GM12878 (cell line): ENCODE data around the gene NHERF1. TPM values are rescaled to one million over a fixed set of nuclear protein-coding genes. Genes with fewer than 3 reads are reported as not detected.

Experiments
- ATAC-seq: fragments of 200-7000 bp; cut with Tn5 transposase; 3 replicates; pipeline ENCODE4 v1.9.1; 2020; ENCODE audit warnings: mild to moderate bottlenecking, moderate library complexity
- BruUV-seq: library from RNA; stranded (reverse); fragments of 400-500 nt; replicated peaks from 2 replicates; lab custom pipeline; 2021; lab: Mats Ljungman, UMichigan
- CTCF ChIA-PET: fragments of 300-600 bp; sonication (Branson Sonifier 250); formaldehyde crosslinking; extraction: SDS; loops from one replicate; lab custom pipeline; 2021; ENCODE audit warnings: inconsistent platforms; lab: Yijun Ruan, JAX
- POLR2A ChIA-PET: fragments of 350-600 bp; formaldehyde crosslinking; extraction: SDS; loops from one replicate; lab custom pipeline; 2021; ENCODE audit warnings: inconsistent platforms; lab: Charles Lee
- RAD21 ChIA-PET: fragments of 300-600 bp; sonication (Branson Sonifier 250); formaldehyde crosslinking; loops from one replicate; lab custom pipeline; 2023; ENCODE audit warnings: antibody characterized with exemption; ENCODE audit not compliant: unreplicated experiment; lab: Charles Lee
- SMC1A ChIA-PET: fragments of 300-600 bp; sonication (Branson Sonifier 250); formaldehyde crosslinking; loops from one replicate; lab custom pipeline; 2023; ENCODE audit not compliant: unreplicated experiment, uncharacterized antibody; lab: Charles Lee
- DNase-seq: peaks from one replicate; pipeline ENCODE4 v3.0.0-alpha.2; 2011; ENCODE audit warnings: low read depth, low spot score
- FAIRE-seq: peaks from 3 replicates; lab custom pipeline; 2011; peaks lifted over from hg19 to GRCh38; lab: Jason Lieb, UNC
- H2AFZ ChIP-seq: 2 replicates; pipeline ENCODE4 v1.6.0; 2011; ENCODE audit warnings: low read depth, low read length, control low read depth; ENCODE audit not compliant: control insufficient read depth
- H3K27ac ChIP-seq: 2 replicates; pipeline ENCODE4 v1.5.1; 2011; ENCODE audit warnings: control low read depth; ENCODE audit not compliant: control insufficient read depth, insufficient read depth
- H3K27me3 ChIP-seq, 2 experiments: replicated peaks in 1 of 2; 2 replicates each; pipeline versions ENCODE4 v1.6.0 to v1.6.1; 2011; ENCODE audit warnings: low read length in 1 of 2; ENCODE audit not compliant: control insufficient read depth in 2 of 2, insufficient read depth in 2 of 2
- H3K36me3 ChIP-seq, 2 experiments: 2 replicates each; pipeline ENCODE4 v1.5.1; 2011; ENCODE audit warnings: low read length in 1 of 2; ENCODE audit not compliant: control insufficient read depth in 2 of 2, insufficient read depth in 2 of 2
- H3K4me1 ChIP-seq: 2 replicates; pipeline ENCODE4 v1.6.1; 2011; ENCODE audit warnings: mild to moderate bottlenecking, low read length, moderate library complexity, mixed read lengths; ENCODE audit not compliant: control insufficient read depth, insufficient read depth
- H3K4me2 ChIP-seq: 2 replicates; pipeline ENCODE4 v1.6.0; 2011; ENCODE audit warnings: control low read depth; ENCODE audit not compliant: control insufficient read depth, insufficient read depth
- H3K4me3 ChIP-seq: fragments of 200-600 bp; sonication (generic); 2 replicates; pipeline ENCODE4 v1.5.1; 2016
- H3K79me2 ChIP-seq: 2 replicates; pipeline ENCODE4 v1.6.0; 2011; ENCODE audit warnings: low read length; ENCODE audit not compliant: control insufficient read depth, insufficient read depth
- H3K9ac ChIP-seq: 2 replicates; pipeline ENCODE4 v1.8.0; 2011; ENCODE audit warnings: low read length, control low read depth, mixed read lengths; ENCODE audit not compliant: control insufficient read depth, insufficient read depth
- H3K9me3 ChIP-seq: replicated peaks from 3 replicates; pipeline ENCODE4 v1.5.1; 2011; ENCODE audit warnings: mild to moderate bottlenecking, low read length; ENCODE audit not compliant: control insufficient read depth, insufficient read depth
- H4K20me1 ChIP-seq: 2 replicates; pipeline ENCODE4 v1.6.0; 2011; ENCODE audit not compliant: control insufficient read depth, insufficient read depth
- IKZF1 ChIP-seq: fragments of 450-650 bp; conservative IDR thresholded peaks from 2 replicates; pipeline ENCODE4 v1.6.1; 2017; ENCODE audit warnings: antibody characterized with exemption, mild to moderate bottlenecking
- NFIC ChIP-seq: IDR thresholded peaks from 2 replicates; pipeline ENCODE4 v1.6.1; 2012; ENCODE audit warnings: low read depth, mild to moderate bottlenecking, inconsistent platforms, low read length, moderate library complexity
- NR2C2 ChIP-seq: IDR thresholded peaks from 2 replicates; pipeline ENCODE4 v1.6.1; 2011; ENCODE audit warnings: borderline replicate concordance, low read depth; ENCODE audit not compliant: control insufficient read depth, insufficient read length
- RAD51 ChIP-seq: fragments of 450-650 bp; IDR thresholded peaks from 2 replicates; pipeline ENCODE4 v1.6.1; 2016; ENCODE audit warnings: moderate library complexity, mild to moderate bottlenecking, inconsistent platforms
- SIX5 ChIP-seq: IDR thresholded peaks from 2 replicates; pipeline ENCODE4 v1.6.1; 2011; ENCODE audit warnings: mild to moderate bottlenecking, low read depth, low read length, moderate library complexity; ENCODE audit not compliant: severe bottlenecking
- YBX1 ChIP-seq: fragments of 450-650 bp; IDR thresholded peaks from 2 replicates; pipeline ENCODE4 v1.6.1; 2016; ENCODE audit warnings: antibody characterized with exemption
- WGBS: methylation state at CpG from one replicate; pipeline ENCODE4 v1.1.6; 2016; ENCODE audit warnings: low lambda C conversion rate; ENCODE audit not compliant: insufficient replicate concordance, insufficient coverage; ENCODE audit errors: missing lambda C conversion rate; 5-methylcytosine and 5-hydroxymethylcytosine counted together
- in situ Hi-C: fragments of 300-500 bp; cut with MboI; formaldehyde crosslinking; loops from 9 replicates; pipeline ENCODE4 v1.14.3; 2018; ENCODE audit warnings: mixed read lengths
- intact Hi-C: fragments of 100-400 bp; cut with micrococcal nuclease; formaldehyde crosslinking; loops from one replicate; pipeline ENCODE4 v1.14.2; 2022; ENCODE audit not compliant: unreplicated experiment
- polyA plus RNA-seq, 11 experiments: library from polyadenylated mRNA; depleted of rRNA in 4 of 11; unstranded in 6 of 11; stranded (reverse) in 5 of 11; fragments of >200 nt; fragmentation: Nextera tagmentation in 4 of 11; fragmentation: Illumina TruSeq in 1 of 11; extraction: Ambion mirVana in 4 of 11; extraction: Trizol in 1 of 11; gene quantifications; 1 replicate in 1 of 11; 2 replicates in 10 of 11; pipeline versions ENCODE4 v1.2.1 to v1.2.3, GENCODE V29; 2011 to 2016; ENCODE audit warnings: inconsistent platforms in 2 of 11, missing spikeins in 2 of 11, low read depth in 1 of 11
- total RNA-seq, 4 experiments: library from RNA; depleted of rRNA in 3 of 4; stranded (reverse); fragments of >200 nt in 3 of 4; fragmentation: Illumina TruSeq in 1 of 4; extraction: Trizol in 1 of 4; gene quantifications; 2 replicates each; pipeline versions ENCODE4 v1.2.1 to v1.2.3, GENCODE V29; 2013 to 2021
- TF ChIP-seq, protein P1 (sequence below): fragments of 450-650 bp; IDR thresholded peaks from 2 replicates; pipeline ENCODE4 v1.6.1; 2016; ENCODE audit warnings: mild to moderate bottlenecking
- TF ChIP-seq, protein P2 (sequence below): fragments of 150-350 bp; IDR thresholded peaks from 2 replicates; pipeline ENCODE4 v1.6.1; 2014; ENCODE audit warnings: mild to moderate bottlenecking, low read depth, low read length

The NHERF1 gene
- total and polyA plus RNA-seq, 10 of the 15 experiments (the other 5 are each of a cell fraction or from before 2014, with no cell fraction given), result 13.4 to 61.6 (median 39.0) TPM

GRCh38 chr17:74731347-74731605 is 17.2 kb upstream of the NHERF1 start:
- no peak for FAIRE-seq
- intact Hi-C loops, result no loop called here

More at GRCh38 chr17:74731347-74731605, 17.2 kb upstream of the NHERF1 start:
- in situ Hi-C loops, result no loop called here
- no peak overlapping the region for H3K9ac ChIP-seq
- H3K27me3 ChIP-seq, result no peaks in the 10 kb centered on the region
- no peak for ATAC-seq
- no TSS peak for BruUV-seq
- no peak for DNase-seq
- H3K4me2 ChIP-seq, result no peak overlapping the region
- H3K4me3 ChIP-seq, result no peak overlapping the region
- H3K27ac ChIP-seq, result no peak overlapping the region
- ChIA-PET RAD21 (no interaction called here), CTCF (no interaction called here), POLR2A (no interaction called here)
- no peaks in the 10 kb centered on the region; the same call in 2 of the 3 replicates for H3K9me3 ChIP-seq
- TF ChIP-seq SIX5, result no peak
- no peak for TF ChIP-seq RAD51
- TF ChIP-seq, protein P1, sequence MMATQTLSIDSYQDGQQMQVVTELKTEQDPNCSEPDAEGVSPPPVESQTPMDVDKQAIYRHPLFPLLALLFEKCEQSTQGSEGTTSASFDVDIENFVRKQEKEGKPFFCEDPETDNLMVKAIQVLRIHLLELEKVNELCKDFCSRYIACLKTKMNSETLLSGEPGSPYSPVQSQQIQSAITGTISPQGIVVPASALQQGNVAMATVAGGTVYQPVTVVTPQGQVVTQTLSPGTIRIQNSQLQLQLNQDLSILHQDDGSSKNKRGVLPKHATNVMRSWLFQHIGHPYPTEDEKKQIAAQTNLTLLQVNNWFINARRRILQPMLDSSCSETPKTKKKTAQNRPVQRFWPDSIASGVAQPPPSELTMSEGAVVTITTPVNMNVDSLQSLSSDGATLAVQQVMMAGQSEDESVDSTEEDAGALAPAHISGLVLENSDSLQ, result no peak
- TF ChIP-seq NFIC, result no peak
- TF ChIP-seq, protein P2, sequence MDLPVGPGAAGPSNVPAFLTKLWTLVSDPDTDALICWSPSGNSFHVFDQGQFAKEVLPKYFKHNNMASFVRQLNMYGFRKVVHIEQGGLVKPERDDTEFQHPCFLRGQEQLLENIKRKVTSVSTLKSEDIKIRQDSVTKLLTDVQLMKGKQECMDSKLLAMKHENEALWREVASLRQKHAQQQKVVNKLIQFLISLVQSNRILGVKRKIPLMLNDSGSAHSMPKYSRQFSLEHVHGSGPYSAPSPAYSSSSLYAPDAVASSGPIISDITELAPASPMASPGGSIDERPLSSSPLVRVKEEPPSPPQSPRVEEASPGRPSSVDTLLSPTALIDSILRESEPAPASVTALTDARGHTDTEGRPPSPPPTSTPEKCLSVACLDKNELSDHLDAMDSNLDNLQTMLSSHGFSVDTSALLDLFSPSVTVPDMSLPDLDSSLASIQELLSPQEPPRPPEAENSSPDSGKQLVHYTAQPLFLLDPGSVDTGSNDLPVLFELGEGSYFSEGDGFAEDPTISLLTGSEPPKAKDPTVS, result no peak
- TF ChIP-seq YBX1, result no peak
- no peak for TF ChIP-seq IKZF1
- no peak for TF ChIP-seq NR2C2
- TF ChIP-seq, all 136 proteins: peak for 0
- WGBS, result 34% methylated on average over 4 of the region's 4 CpGs
- no peak overlapping the region for H2AFZ ChIP-seq
- H3K36me3 ChIP-seq, result no peaks in the 10 kb centered on the region
- SMC1A ChIA-PET, result no interaction called here
- H3K4me1 ChIP-seq, result peaks cover 11% of the 10 kb centered on the region
- no peaks in the 10 kb centered on the region for H4K20me1 ChIP-seq
- no peaks in the 10 kb centered on the region for H3K79me2 ChIP-seq
